ENCODE results near the gene PRDM15.

PRDM15 gene

GRCh38 chr21:41873426-41873825, 5.7 kb downstream of the PRDM15 start:
- no peaks in the 10 kb centered on the region for H3K27me3 ChIP-seq (ENCODE audit: insufficient read depth, poor library complexity, severe bottlenecking)
- no peak for DNase-seq (ENCODE audit: low spot score)
- no peak for TF ChIP-seq CTCF (IDR thresholded peaks at IDR 0.05; ENCODE audit: poor library complexity, severe bottlenecking)
- H3K4me1 ChIP-seq (ENCODE audit: insufficient read depth, poor library complexity, severe bottlenecking) = peaks cover 6% of the 10 kb centered on the region
- H3K9me3 ChIP-seq (ENCODE audit: severe bottlenecking) = no peaks in the 10 kb centered on the region
- no peak for ATAC-seq (ENCODE audit: low read depth)
- no peak overlapping the region for H3K27ac ChIP-seq (ENCODE audit: poor library complexity, severe bottlenecking)
- no peak overlapping the region for H3K4me3 ChIP-seq (ENCODE audit: severe bottlenecking)
- H3K36me3 ChIP-seq (ENCODE audit: low read depth) = peaks cover 46% of the 10 kb centered on the region

GRCh38 chr21:41873005-41873404, 6.1 kb downstream of the PRDM15 start:
- DNase-seq (ENCODE audit: low spot score) (no peak), ATAC-seq (ENCODE audit: low read depth) (no peak)
- H3K4me1 ChIP-seq (ENCODE audit: insufficient read depth, poor library complexity, severe bottlenecking) = peaks cover 6% of the 10 kb centered on the region
- peaks cover 46% of the 10 kb centered on the region for H3K36me3 ChIP-seq (ENCODE audit: low read depth)
- no peak for TF ChIP-seq CTCF (IDR thresholded peaks at IDR 0.05; ENCODE audit: poor library complexity, severe bottlenecking)
- no peaks in the 10 kb centered on the region for H3K27me3 ChIP-seq (ENCODE audit: insufficient read depth, poor library complexity, severe bottlenecking)
- H3K4me3 ChIP-seq (ENCODE audit: severe bottlenecking) = no peak overlapping the region
- no peak overlapping the region for H3K27ac ChIP-seq (ENCODE audit: poor library complexity, severe bottlenecking)
- H3K9me3 ChIP-seq (ENCODE audit: severe bottlenecking) = no peaks in the 10 kb centered on the region

GRCh38 chr21:41871293-41872030, 7.7 kb downstream of the PRDM15 start:
- no peak for TF ChIP-seq CTCF (IDR thresholded peaks at IDR 0.05; ENCODE audit: poor library complexity, severe bottlenecking)
- DNase-seq (ENCODE audit: low spot score) = no peak
- Histone ChIP-seq H3K4me1 (ENCODE audit: insufficient read depth, poor library complexity, severe bottlenecking) (no peaks in the 10 kb centered on the region), H3K36me3 (ENCODE audit: low read depth) (peaks cover 36% of the 10 kb centered on the region), H3K4me3 (ENCODE audit: severe bottlenecking) (no peak overlapping the region), H3K9me3 (ENCODE audit: severe bottlenecking) (no peaks in the 10 kb centered on the region), H3K27me3 (ENCODE audit: insufficient read depth, poor library complexity, severe bottlenecking) (no peaks in the 10 kb centered on the region), H3K27ac (ENCODE audit: poor library complexity, severe bottlenecking) (no peak overlapping the region)
- no peak for ATAC-seq (ENCODE audit: low read depth)

GRCh38 chr21:41869771-41870170, 9.4 kb downstream of the PRDM15 start:
- H3K4me3 ChIP-seq (ENCODE audit: severe bottlenecking) = no peak overlapping the region
- ATAC-seq (ENCODE audit: low read depth) = no peak
- H3K4me1 ChIP-seq (ENCODE audit: insufficient read depth, poor library complexity, severe bottlenecking) = no peaks in the 10 kb centered on the region
- no peak for DNase-seq (ENCODE audit: low spot score)
- H3K9me3 ChIP-seq (ENCODE audit: severe bottlenecking) = no peaks in the 10 kb centered on the region
- H3K27ac ChIP-seq (ENCODE audit: poor library complexity, severe bottlenecking) = no peak overlapping the region
- TF ChIP-seq CTCF (IDR thresholded peaks at IDR 0.05; ENCODE audit: poor library complexity, severe bottlenecking) = no peak
- peaks cover 26% of the 10 kb centered on the region for H3K36me3 ChIP-seq (ENCODE audit: low read depth)
- no peaks in the 10 kb centered on the region for H3K27me3 ChIP-seq (ENCODE audit: insufficient read depth, poor library complexity, severe bottlenecking)

- Histone ChIP-seq H3K9me3 (ENCODE audit: severe bottlenecking) (no peaks in the 10 kb centered on the region), H3K27me3 (ENCODE audit: insufficient read depth, poor library complexity, severe bottlenecking) (no peaks in the 10 kb centered on the region), H3K4me3 (ENCODE audit: severe bottlenecking) (no peak overlapping the region), H3K36me3 (ENCODE audit: low read depth) (peaks cover 21% of the 10 kb centered on the region), H3K4me1 (ENCODE audit: insufficient read depth, poor library complexity, severe bottlenecking) (peaks cover 4% of the 10 kb centered on the region), H3K27ac (ENCODE audit: poor library complexity, severe bottlenecking) (no peak overlapping the region)
- no peak for DNase-seq (ENCODE audit: low spot score)
- ATAC-seq (ENCODE audit: low read depth) = no peak
- TF ChIP-seq CTCF (IDR thresholded peaks at IDR 0.05; ENCODE audit: poor library complexity, severe bottlenecking) = no peak
Observed at GRCh38 chr21:41868062-41868710, 11.0 kb downstream of the PRDM15 start.
